OCI-M2 (cell line): Measurements from ENCODE around the gene TREML4.
A peak's percentile ranks its signal among the peaks of the same experiment; 100 is the strongest.

Experiments
- DNase-seq: peaks from one replicate; lab custom pipeline; 2025; ENCODE audit not compliant: unreplicated experiment; lab: John Stamatoyannopoulos, UW

TREML4 gene

DNA sequence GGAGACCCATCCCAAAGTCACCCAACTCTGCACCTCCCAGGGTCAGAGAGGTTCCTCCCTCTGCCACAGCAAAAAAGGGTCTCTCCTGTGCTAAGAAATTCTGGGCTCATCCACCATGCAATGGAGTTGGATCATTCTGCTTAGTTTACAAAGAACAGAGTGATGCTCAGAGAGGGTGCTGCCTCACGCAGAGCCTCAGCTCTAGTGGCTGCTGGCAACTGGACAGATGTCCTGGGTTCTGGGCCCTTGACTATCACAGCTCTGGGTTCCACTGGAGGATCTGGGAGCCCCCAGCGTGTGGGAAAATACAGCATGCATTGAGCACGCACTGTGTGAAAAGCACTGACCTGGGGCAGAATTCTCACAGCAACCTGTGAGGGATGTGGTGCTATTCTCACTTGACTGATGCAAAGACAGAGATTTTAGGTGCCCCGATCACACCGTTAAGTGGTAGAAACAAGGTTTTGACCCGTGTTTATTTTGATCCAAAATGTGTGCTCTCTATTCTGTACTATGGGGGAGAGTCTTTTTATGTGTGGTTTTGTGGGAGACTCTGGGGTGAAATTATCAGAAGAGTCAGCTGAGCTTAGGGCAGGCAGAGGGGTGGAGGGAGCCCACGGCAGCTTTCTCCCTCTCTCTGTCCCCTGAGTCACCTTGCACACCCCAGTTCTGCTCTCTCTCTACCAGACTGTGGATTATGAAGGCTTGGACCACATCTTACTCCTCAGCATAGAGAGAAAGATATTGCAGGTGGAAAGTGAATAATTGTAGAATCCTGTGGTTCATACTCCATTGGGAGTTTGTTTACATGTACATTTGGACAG is 19.9 kb downstream of the TREML4 start:
- DNase-seq: no peak

DNA sequence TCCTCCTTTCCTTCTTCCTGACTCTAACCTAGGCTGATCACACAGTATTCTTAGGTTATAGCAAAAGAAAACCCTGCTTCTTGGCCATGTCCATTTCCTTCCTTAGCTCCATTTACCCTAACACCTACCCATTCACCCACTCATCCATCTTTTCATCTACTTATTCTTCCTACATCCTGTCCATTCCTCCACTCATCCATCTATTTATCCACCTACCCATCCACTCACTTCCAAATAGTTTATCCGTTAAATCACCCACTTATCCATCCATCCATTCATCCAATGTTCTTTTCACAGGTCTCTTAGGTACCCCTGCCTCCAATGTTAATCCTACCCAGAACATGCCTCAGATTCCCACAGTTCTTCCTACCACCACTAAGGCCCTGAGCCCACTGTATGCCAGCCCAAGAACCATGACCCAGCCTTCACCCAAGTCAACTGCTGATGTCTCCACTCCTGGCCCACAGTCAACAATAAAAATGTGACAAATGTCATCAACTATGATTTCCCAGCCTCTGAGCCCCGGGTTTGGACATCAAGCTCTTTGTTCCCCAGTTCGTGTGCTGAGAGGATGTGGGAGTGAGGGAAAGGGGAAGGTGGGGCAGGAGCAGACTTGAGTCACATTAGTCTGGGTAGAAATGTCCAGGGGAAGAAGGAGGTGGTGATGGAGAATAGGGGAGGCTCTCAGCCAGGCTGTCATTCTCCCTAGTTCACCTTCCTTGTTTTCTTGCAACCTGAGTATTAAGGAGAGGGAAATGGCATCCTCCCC is 24.4 kb downstream of the TREML4 start:
- DNase-seq: no peak

GRCh38 chr6:41255110-41255509 is 27.0 kb downstream of the TREML4 start:
- DNase-seq: no peak

GRCh38 chr6:41255638-41256246 is 27.6 kb downstream of the TREML4 start:
- no peak for DNase-seq

- DNase-seq: no peak
These were observed 28.2 kb downstream of the TREML4 start for GRCh38 chr6:41256383-41256782.

- no peak for DNase-seq
These were observed 29.4 kb downstream of the TREML4 start for GRCh38 chr6:41257369-41258195.

DNA sequence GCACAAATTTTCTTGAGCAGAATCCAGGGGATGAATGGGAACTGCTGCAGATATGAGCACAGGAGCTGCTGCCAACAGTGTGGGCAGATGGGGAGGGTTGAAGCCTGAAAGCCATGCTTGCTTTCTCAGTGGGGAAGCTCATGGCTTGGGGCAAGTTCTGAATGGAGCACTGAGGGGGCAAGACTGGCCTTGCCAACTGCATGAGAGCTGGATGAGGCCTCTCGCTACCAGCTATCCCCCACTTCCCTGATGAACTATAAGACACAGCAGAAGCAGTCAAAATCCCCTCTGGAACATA is 30.0 kb downstream of the TREML4 start:
- no peak for DNase-seq

DNA sequence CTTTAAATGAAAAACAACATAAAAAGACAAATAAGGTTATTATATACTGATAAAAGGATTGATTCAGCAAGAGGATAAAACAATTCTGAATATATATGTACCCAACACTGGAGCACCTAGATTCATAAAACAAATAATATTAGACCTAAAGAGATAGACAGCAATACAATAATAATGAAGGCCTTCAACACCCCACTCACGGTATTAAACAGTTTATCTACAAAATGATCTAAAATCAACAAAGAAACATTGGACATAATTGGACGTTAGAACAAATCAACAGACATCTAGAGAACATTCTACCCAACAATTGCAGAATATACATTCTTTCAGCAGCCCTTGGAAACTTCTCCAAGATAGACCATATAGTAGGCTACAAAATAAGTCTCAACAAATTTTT is 34.3 kb downstream of the TREML4 start:
- DNase-seq: no peak

DNA sequence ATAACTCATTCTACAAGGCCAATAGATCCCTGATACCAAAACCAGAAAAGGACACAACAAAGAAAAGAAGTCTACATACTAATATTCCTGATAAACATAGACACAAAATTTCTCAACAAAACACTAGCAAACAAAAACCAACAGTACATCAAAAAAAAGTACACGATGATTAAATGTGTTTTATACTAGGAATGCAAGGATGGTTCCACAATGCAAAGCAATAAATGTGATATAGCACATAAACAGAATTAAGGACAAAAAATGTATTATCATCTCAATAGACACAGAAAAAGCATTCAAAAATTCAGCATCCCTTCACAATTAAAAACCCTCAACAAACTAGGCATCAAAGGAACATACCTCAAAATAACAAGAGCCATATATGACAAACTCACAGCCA is 35.1 kb downstream of the TREML4 start:
- no peak for DNase-seq

GRCh38 chr6:41266541-41266940 is 38.4 kb downstream of the TREML4 start:
- DNase-seq: no peak

- no peak for DNase-seq
These were observed 40.3 kb downstream of the TREML4 start for GRCh38 chr6:41268478-41268877.

DNA sequence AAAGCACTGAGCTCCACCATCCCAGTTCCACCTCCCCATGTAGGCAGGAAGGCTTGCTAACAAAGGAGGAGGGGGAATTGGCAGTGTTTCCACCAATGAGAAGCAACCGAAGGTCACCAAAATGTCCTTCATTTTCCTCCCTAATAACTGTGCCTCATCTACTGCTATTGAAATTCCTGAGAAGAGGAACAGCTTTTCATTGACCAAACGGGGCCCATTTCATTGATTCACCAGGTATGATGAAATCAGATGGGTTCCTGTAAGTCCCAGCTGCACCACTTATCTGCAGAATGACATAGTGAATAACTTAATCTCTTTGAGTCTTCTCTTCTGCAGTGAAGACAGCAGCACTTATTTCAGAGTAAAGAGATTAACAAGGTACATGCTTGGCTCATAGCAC is 41.0 kb downstream of the TREML4 start:
- DNase-seq: no peak

DNA sequence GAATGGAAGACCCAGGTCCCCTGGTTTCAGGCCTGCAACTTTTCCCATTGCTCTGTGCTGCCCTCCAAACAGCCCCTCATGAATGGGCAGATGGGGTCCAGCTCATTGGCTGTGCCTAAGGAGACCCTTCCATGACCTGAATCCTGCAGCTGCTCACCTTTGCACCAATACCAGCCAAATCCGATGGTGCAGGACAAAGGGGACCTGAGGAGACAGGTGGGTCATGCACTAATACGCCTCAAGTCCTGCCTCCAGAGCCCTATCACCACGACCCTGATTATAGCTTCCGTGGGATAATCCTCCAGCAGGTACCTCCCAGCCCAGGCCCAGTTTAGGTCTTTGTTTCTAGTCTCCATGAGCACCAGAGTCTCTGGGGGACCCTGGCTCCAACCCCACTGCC is 41.6 kb downstream of the TREML4 start:
- DNase-seq: no peak

GRCh38 chr6:41271901-41272395 is 43.8 kb downstream of the TREML4 start:
- no peak for DNase-seq

- no peak for DNase-seq
These were observed 44.6 kb downstream of the TREML4 start for GRCh38 chr6:41272591-41273240.

GRCh38 chr6:41273714-41274113 is 45.6 kb downstream of the TREML4 start:
- DNase-seq: no peak

GRCh38 chr6:41274256-41274655 is 46.1 kb downstream of the TREML4 start:
- no peak for DNase-seq

- DNase-seq: no peak
These were observed 47.3 kb downstream of the TREML4 start for GRCh38 chr6:41275489-41275888.

GRCh38 chr6:41277605-41278004 is 49.5 kb downstream of the TREML4 start:
- DNase-seq: no peak

GRCh38 chr6:41278699-41279405 is 50.7 kb downstream of the TREML4 start:
- peak; percentile 71 for DNase-seq
